ENCODE measurements around the gene MYPN.
"Not testable (repeated sequence)": the region's sequence is repeated elsewhere in the genome, so short reads cannot be mapped to it uniquely, and the experiment has no call there.

The MYPN gene

DNA sequence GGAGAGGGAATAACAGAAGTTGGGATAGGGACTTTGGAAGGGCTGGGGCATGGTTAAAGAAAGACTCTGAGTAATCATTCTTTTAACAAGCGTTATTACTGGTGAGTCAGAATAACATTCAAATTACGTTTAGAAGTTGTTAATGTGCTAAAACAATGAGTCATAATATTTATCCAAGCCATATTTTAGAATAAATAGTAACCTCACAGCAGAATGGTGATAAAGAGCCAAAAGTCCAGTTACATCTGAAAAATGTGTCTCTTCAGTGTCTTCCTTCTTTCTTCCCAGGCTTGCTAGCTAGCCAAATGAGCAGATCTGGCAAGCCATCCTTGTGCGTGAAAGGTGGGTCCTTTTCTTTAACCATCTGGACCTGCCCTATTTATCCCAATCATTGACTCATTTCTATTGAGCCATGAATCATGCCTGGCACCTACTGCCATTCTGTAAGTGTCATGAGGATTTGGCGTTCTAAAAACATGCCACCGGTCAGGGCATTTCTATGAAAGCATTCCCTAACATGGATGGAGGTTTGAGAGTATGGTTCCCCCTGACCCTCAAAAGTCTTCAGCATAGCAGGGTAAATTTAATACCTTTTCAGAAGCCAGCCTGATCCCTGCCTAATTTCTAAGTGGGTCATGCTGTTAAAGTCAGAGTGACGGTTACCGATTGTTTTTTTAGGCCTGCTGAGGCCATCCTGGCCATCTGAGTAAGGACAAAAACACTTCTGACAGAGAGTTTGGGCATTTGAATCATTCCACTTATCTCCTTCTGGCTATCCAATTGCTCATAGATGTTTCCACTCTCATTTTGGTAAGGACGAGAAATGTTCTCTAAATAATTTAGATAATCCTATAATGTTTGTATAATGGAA, 26.9 kb downstream of the MYPN start:
- DNase-seq: peak; percentile 34

DNA sequence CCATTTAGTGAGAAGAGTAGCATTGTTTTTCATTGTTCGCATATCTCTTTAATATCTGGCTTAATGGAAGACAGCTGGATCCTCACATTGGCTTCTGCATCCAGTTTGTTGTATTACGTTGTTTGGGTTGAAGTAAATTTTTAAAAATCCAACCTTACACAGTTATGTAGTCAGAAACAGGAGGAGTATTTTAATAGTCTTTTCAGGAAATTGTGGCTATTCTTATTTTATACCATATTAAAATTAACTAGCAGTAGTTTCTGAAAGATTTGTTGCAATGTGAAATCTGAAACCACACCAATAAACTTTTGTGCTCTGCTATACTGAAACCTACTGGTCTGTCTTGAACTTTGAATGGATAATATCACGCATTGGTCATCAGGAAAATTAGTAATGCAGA, 27.9 kb downstream of the MYPN start:
- DNase-seq: no peak

DNA sequence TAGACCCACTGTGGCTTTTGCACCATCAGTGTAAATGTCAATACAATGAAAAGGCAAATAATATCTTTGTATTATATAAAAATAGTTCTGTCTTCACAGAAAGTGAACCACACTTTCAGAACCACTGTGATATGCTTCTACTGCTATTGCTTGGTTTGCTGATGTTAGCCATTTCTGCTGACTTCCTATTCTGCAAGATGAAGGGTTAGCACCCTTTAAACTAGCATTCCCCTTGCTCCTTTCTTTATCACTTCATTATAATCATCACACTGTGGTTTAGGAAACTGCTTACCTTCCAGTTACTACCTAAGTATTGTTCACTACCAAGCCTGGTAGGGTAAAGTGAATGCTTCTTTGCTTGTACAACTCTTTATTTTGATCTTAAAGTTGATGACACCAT, 29.2 kb downstream of the MYPN start:
- no peak for DNase-seq

DNA sequence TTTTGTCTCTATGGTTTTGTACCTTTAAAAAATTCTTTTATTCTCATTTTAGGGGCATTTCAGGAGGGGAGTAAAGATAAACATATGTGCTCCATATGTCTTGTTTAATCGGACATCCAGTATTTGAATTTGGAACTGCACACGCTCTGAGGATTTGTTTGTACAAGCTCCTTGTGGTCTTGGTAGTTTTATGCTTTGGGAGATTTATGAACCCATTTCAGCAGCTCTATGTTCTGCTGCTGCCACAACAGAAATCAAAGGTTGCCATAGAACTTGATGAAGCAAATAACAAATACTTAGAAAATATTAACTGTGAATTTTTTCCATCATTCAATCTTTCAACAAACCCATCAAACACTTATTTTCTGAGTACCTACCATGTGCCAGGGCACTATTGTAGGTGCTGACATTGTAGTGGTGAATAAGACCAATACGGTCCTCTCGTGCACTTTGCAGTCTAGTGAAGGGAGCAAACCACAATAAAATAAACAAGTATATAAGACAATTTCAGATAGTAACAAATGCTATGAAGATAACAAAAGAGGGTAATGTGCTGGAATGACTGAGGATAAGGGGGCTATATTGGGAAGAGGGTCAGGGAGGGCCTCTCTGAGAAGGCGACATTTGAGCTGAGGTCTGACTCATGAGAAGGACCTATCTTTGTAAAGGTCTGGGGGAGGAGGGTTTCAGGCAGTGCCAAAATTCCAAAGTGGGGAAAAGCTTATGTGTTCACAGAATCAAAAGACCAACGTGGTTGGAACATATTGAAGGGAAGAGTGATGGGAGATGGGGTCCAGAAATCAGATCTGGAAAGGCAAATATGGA, 30.4 kb downstream of the MYPN start:
- no peak for DNase-seq

DNA sequence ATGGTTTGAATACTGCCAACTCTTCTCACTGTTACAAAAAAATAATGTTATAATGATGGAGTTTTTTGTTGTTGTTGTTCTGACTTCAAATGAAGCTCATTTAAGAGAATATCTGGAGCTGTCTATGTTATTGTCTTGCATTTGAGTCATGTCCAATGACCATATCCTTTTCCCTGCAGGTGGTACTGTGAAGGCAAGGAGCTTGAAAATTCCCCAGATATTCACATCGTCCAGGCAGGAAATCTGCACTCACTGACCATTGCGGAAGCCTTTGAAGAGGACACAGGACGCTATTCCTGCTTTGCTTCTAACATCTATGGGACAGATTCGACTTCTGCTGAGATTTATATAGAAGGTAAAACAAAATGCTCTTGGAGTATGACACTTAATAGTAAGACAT, 33.5 kb downstream of the MYPN start:
- DNase-seq: no peak

DNA sequence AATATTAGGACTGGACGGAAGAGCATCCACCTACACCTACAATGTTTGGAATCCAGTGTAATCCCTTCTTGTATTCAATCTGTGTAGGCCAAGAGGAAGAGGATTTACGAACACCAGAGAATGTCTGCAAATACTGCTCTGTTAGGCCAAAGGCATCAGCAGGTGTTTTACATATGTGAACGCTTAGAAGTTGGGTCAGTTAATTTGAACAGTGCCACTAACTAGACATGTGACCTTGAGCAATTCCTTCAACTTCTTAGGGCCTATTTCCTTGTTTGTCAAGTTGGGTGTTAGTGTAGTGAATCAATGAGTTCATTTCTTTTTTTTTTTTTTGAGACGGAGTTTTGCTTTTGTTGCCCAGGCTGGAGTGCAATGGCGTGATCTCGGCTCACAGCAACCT, 35.4 kb downstream of the MYPN start:
- no peak for DNase-seq

DNA sequence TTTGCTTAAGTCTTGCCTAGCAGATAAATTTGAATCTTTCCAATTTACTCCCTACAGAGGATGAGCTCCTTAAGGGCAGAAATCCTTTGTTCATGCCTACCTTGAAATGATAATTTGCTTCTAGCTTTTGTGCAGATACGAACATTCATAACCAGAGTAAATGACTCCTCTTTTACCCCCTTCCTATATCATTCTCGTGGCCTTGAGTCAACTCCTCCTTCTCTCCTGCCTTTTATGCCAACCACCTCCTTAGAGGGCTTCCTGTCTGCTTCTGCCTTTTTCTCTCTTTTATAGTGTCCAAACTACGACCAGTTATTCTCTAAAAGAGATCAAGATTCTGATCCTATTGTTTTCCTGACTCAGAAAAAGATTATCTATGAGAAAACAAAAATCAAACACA, 36.4 kb downstream of the MYPN start:
- DNase-seq: no peak

DNA sequence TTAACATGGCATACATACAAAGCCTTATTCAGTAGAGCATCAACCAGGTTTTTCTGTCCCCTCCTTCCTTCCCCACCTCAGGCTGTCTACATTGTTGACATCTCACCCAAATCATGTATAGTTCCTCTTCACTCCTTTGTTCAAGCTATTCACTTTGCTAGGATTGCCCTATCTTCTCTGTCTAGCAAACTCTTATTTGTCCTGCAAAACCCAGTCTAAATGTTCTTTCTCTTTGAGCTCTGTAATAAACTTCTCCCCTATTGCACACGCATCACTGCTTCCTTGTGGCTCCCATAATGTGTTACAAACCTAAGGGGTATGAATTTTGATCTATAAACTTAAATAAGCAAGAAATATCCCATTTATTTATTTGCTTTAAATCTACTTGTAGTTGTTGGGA, 36.8 kb downstream of the MYPN start:
- no peak for DNase-seq

DNA sequence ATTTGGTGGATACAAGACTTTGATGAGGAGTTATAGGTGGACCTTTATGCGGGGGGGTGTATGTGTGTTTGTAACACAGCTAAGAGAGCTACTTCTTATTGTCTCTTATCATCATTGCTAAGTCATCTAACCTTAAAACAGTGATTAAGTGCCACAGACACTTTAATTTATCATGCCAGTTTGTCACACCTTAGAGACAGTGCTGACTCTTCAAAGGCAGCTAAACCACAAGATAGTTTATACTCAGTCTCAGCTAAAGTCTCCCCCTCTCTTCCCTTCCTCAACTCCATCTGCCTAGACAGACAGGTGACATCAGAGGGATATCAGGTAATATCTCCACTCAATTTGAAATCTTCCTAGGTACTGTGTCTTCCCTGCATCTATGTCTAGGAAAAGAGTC, 42.2 kb downstream of the MYPN start:
- no peak for DNase-seq

DNA sequence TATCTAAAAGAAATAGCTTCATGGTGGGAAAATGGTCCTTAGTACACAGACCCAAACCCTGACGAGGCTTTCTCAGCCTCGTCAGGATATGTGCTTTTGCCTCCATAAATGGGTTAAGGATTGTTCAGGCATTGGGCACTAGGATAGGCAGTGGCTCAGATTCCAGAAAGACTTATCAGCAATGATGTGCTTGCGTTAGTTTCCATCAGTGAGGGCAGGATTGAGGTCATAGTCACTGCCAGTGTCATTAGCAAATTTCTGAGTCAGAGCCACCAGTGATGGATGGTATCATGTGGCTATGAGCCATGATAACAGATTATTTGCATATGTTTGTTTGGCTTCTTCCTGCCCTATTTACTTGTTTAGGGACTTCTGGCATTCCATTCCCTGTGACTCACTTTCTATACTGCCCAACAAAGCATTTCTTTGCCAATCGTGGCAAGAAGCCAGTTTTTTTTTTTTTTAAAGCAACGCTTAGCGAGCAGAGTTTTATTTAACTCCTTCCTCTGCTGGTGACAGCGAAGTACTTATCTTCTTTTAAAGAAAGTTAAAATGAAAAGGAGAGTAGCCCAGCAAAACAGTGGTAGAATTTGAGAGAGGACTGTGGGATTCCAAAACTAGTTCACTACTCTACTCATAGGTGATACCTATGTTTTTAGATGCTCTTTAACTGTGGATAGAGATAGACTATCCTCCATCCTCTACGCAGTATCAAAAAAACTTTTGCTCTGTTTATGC, 44.4 kb downstream of the MYPN start:
- DNase-seq: peak; percentile 83

DNA sequence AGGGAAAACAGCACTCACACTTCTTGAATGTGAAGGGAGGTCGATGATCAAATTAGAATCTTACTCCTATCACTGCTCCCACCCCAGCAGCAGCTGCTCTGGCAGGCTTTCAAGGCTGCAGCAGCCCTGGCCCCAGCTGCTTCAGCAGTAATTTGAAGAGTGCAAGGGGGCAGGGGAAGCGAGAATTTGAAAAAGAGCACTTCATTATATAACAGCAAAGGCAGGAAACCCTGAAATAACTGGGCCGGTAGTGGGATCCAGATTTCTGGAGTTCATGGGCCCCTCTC, 44.9 kb downstream of the MYPN start:
- DNase-seq: peak; percentile 76

DNA sequence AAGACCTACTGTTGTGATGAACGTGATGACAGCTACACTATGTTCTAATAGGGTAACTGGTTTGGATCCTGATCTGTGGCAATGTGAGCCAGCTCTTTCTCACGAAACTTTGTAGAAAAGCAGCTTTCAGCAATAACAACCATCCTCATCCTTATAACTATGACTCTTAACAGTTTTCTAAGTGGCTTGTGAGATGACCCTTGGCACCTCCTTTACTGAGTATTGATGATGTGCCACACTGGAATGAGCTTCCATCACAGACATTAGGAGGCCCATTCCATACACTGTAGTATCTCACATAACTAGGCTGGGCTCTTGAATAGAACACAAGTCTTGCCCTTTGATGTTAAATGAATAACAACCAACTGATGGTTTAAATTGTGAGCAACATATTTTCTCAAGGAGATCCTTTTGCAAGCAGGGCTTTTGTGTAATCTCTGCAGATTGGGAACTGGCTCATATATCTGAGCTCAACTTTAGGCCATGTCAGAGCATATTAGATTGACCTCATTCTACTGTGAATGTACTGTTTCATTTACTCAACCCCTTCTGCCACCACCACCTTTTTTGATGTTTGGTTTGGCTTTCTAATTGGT, 46.4 kb downstream of the MYPN start:
- no peak for DNase-seq

DNA sequence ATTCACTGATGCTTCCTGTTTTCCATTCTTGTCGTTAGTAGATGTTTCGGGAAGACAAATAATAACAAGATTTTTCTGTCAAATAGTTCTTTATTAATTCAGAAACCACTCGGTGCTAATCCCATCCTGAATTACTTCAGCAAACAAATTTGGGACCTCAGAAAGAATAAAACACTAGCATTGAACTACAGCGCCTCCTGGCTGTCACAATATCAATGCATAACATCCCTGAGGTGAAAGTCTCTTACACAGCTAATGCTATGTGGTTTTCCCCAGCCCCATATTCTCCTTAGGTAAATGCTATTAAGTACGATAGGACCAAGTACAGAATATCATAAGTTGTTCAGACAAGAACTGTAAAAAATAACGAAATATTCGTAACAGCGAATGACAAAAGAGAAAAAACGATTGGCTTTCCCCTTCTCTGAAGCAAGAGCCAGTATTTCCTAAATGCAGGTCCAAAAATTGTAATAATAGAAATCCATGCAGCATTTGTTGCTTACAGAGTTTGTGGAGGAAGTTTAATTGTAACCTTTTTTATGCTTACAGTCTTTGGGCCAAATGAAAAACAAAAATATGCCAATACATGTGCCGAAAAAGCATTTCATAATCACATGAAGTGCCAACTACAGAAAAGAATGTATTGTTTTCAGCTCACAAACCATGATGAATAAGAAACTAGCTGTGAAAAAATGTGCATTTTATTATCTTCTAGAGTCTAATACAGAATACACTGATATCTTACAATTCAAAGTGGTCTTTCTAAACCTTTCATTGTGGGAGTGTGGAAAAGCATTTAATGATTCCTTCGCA, 47.3 kb downstream of the MYPN start:
- peak; percentile 87 for DNase-seq

DNA sequence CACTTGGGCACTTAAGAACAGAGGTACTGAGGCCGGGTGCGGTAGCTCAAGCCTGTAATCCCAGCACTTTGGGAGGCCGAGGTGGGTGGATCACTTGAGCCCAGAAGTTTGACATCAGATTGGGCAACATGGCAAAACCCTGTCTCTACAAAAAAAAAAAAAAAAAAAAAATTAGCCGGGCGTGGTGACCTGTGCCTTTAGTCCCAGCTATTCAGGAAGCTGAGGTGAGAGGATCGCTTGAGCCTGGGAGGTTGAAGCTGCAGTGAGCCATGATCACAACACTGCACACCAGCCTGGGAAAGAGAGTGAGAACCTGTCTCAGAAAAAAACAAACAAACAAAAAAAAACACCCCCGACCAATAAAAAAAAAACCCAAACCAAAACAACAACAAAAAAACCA, 48.2 kb downstream of the MYPN start:
- DNase-seq: not testable (repeated sequence)

DNA sequence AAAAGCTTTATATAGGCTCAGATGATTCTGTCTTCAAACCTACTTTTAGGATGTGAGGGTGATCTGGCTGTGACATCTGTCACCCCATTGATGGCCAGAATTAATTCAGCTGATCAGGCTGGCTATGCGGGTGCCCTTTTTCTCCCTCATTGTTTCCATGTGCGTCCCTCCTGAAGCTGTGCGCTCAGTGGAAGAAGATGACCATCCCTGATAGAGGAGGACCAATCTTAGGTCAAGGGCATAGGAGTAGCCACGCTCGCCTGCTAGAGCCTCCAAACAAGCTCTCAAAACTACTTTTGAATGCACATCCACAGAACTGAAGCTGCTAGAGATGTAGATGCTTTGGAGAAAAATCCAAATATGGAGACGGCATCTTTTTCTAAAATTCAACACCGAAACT, 48.7 kb downstream of the MYPN start:
- DNase-seq: no peak

DNA sequence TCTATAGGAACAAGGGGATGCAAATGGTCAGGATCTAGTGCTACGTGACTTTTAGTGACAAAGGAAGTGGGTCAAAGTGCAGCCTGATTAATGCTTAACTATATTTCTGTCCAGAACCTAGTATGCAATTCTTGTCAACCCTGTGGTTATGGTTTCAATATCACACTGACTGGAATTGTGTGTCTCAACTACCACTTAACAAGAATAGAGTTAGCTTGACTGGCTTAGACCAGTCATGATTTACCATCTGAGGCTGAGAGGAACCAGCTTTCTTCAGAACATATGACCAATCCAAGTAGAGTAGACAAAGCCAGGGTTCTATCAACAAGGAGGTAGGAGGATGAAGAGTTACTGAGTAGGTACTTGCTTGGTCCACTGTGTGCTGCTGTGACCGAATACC, 54.4 kb downstream of the MYPN start:
- DNase-seq: no peak

DNA sequence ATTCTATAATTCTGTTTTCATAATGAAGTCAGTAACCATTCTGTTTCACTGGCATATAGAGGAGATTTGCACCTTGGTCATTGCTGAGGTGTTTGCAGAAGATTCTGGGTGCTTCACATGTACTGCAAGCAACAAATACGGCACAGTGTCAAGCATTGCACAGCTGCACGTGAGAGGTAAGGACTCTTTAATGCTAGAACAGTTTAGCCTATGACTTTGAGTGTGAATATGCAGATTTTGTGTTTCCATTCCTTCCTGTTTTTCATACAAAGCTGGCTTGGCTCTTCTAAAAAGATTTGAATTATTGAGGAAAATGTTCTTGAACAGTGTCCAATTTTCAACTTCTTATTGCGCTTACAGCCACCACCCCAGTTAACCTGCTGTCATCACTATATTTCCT, 56.4 kb downstream of the MYPN start:
- no peak for DNase-seq

DNA sequence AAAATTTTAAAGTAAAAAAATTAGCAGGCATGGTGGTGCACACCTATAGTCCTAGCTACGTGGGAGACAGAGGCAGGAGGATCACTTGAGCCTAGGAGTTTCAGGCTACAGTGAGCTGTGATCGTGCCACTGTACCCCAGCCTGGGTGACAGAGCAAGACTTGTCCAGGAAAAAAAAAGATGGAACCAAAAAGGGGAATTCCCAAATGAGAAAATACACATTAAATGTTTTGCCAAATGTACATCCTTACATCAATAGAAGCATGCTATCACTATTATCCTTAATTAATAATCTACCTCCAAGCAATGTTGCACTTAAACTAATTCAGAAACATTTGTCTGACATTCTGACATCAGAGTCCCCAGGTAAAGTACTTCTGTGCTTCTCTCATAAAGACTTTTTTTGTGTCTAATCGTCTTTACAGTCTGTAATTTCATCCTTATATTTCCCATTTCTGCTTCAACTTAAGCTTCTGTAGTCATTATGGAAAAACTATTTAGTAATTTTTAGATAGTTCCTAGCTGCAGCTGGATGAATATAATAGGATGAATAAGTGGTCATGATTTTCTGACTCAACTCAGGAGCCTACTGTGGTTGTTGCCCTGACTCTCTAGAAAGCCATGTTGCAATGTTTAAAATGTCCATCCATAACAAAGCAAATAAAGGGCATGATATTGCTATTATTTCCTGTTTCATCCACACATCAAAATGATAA, 57.7 kb downstream of the MYPN start:
- no peak for DNase-seq

DNA sequence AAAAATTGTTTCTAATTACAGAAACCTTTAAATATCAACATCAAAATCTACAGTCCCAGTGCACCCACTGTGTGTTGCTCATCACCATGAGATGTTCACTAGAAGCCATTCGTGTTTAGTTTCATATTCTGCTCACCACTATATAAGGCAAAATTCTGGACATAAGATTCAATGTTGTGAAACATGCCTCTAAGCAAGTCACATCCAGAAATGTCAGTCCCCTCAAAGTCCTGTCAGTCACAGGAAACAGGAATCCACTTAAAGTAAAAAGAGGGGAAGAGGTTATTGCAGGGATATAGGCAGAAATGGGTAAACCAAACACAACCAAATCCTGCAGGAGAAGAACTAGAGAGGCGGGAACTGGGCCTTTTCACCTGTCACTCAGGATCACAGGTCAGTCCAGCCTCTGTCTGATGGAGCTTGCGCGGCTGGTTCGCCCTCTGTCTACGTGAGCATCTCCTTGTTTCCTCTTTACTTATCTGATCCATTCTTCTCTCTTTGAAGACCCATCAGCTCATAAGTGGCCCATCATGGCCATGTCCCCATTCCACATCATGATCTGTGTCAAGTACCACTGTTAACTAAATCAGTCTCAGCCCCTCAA, 58.4 kb downstream of the MYPN start:
- DNase-seq: no peak

DNA sequence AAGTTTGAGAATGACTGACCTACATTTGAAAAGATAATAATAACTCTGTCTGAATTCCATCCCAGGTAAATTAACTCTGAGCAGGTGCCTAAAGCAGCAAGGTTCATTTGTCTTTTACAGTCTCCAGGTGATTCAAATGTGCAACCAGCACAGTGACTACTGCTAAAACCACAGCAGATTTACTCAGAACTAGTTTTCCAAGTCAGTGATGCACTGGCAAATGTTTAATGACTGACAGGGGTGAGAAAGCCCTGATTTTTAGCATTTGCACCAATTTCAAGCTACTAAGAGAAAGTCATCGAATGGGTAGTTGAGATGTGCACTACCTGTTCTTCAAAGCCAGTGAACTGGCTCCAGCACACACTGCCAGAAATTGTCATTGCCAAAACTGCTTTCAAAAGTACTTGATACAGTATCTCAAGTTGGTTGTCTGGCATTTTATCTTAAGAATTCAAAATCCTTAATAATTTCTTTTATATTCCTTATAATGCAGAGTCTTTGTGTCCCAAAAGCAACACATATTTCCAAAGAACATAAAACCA, 62.3 kb downstream of the MYPN start:
- DNase-seq: no peak

DNA sequence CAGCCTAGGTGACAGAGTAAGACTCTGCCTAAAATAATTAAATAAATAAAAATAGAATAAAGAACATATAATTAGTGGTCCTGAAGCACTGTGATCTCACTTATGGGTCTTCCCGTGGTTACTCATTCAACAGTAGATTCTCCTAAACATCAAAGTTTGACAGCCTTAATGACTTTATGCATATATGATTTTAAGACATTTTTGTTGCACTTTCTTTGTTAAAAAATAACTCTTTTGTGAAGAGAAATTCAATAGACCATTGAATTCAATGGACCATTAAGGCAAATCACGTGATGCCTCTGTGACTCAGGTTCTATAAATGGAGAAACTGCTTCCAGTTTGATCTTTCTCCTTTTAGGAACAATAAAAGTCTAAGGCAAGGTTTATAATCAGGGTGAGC, 63.0 kb downstream of the MYPN start:
- no peak for DNase-seq

Measured in eye (tissue), 1 donor.